ENCODE data around the gene CADPS2. TPM values are rescaled to one million over a fixed set of nuclear protein-coding genes. Genes with fewer than 3 reads are reported as not detected.

Gene CADPS2
- total and polyA plus RNA-seq, 10 of the 15 experiments (the other 5 are each of a cell fraction or from before 2014, with no cell fraction given) = 0.05 to 7.5 (median 0.25) TPM

DNA sequence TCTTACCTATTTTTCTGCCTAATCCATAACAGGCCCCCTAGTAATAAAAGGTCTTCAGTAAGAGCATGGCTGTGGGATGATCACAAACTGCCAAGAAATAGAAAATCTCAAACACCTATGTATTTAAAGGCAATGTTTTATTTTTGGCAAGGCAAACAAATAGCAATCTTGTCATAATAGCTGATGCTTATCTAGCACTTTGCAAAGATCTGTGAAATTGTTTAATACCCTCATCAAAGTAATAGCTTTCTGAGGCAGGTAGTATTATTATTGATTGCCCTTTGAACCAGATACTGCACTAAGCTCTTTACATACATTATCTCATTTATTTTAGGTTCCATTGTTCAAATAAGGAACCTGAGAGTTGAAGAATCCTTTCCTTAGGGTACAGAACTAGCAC, 1.6 kb upstream of the CADPS2 start (continued):
- TF ChIP-seq ATF2 (IDR thresholded peaks at IDR 0.05; ENCODE audit: low read length) (no peak), WRNIP1 (IDR thresholded peaks at IDR 0.05; ENCODE audit: borderline replicate concordance, low read depth, low read length) (no peak), E2F8 (IDR thresholded peaks at IDR 0.05; ENCODE audit: low read depth, partially characterized antibody) (no peak), IKZF2 (IDR thresholded peaks at IDR 0.05) (no peak), RCOR1 (conservative IDR thresholded peaks at IDR 0.05; ENCODE audit: low read depth, low read length) (no peak)

DNA sequence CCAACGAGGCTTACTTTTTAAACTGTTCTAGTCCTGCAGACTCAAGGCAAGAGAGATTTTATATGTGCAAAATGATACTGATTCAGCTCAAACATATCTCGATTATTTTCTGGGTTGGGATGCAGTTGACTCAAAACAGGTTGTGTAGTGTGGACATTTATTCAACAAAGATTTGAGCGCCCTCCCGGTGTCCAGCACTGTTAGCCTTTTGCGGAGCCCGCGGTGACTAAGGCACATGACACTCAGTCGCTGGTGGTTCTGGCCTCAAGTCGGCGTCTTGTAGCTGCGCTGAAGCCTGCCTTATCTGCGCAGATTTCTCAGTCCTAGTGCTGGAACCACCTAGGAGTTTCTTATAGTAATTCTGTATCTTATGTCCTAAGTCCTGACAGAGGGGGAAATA, 938 bp upstream of the CADPS2 start:
- Histone ChIP-seq H3K4me2 (ENCODE audit: control insufficient read depth, insufficient read depth) (no peak overlapping the region; the same call in 1 of the 2 replicates), H3K79me2 (ENCODE audit: control insufficient read depth, insufficient read depth, low read length) (no peaks in the 10 kb centered on the region), H3K4me3 (no peak overlapping the region), H3K27me3 (replicated peaks in 1 of 2; ENCODE audit: control insufficient read depth in 2 of 2, insufficient read depth in 2 of 2, low read length in 1 of 2) (peaks cover 6 to 10% of the 10 kb centered on the region in 2 experiments; a peak in 3 of 4 replicates), H2AFZ (ENCODE audit: control insufficient read depth, low read depth, low read length) (no peak overlapping the region), H3K9ac (ENCODE audit: control insufficient read depth, insufficient read depth, low read length) (no peak overlapping the region), H3K9me3 (replicated peaks; ENCODE audit: control insufficient read depth, insufficient read depth, low read length) (no peaks in the 10 kb centered on the region), H3K36me3 (ENCODE audit: control insufficient read depth in 2 of 2, insufficient read depth in 2 of 2, low read length in 1 of 2) (no peaks in the 10 kb centered on the region), H3K27ac (ENCODE audit: control insufficient read depth, insufficient read depth) (no peak overlapping the region), H3K4me1 (ENCODE audit: control insufficient read depth, insufficient read depth, low read length) (no peaks in the 10 kb centered on the region; the same call in 1 of the 2 replicates), H4K20me1 (ENCODE audit: control insufficient read depth, insufficient read depth) (no peaks in the 10 kb centered on the region)
- FAIRE-seq (no peak), DNase-seq (ENCODE audit: low read depth, low spot score) (no peak), ATAC-seq (peak; percentile 8; the same call in 2 of the 3 replicates)
- CTCF ChIA-PET = interaction anchor here (0.8 to 2.1 kb wide), 2 partner anchors 84 to 197 kb away, joined by 3 to 9 read pairs; no protein-coding TSS in a partner anchor
- intact Hi-C loops (cut with micrococcal nuclease; ENCODE audit: unreplicated experiment) = loop anchor here (5.0 kb wide), 2 partner anchors 85 to 345 kb away; no protein-coding TSS in a partner anchor
- SMC1A ChIA-PET (ENCODE audit: uncharacterized antibody, unreplicated experiment) = interaction anchor here (0.6 kb wide), 1 partner anchor 287 kb away, joined by 3 read pairs; no protein-coding TSS in a partner anchor
- no peak for TF ChIP-seq ZNF274 (IDR thresholded peaks at IDR 0.05; ENCODE audit: insufficient read depth, insufficient read length)
- TF ChIP-seq NRF1 (conservative IDR thresholded peaks at IDR 0.05; ENCODE audit: low read depth, low read length) = no peak
- TF ChIP-seq, protein P1, sequence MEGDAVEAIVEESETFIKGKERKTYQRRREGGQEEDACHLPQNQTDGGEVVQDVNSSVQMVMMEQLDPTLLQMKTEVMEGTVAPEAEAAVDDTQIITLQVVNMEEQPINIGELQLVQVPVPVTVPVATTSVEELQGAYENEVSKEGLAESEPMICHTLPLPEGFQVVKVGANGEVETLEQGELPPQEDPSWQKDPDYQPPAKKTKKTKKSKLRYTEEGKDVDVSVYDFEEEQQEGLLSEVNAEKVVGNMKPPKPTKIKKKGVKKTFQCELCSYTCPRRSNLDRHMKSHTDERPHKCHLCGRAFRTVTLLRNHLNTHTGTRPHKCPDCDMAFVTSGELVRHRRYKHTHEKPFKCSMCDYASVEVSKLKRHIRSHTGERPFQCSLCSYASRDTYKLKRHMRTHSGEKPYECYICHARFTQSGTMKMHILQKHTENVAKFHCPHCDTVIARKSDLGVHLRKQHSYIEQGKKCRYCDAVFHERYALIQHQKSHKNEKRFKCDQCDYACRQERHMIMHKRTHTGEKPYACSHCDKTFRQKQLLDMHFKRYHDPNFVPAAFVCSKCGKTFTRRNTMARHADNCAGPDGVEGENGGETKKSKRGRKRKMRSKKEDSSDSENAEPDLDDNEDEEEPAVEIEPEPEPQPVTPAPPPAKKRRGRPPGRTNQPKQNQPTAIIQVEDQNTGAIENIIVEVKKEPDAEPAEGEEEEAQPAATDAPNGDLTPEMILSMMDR (IDR thresholded peaks at IDR 0.05 in 2 of 3, conservative IDR thresholded peaks at IDR 0.05 in 1 of 3; ENCODE audit: control insufficient read depth in 2 of 3, extremely low read depth in 1 of 3, insufficient read depth in 1 of 3, low read depth in 3 of 3, low read length in 3 of 3) = peak in 1 of 3 experiments; percentile 16; a peak in 1 of 6 replicates
- no peak for TF ChIP-seq PML (IDR thresholded peaks at IDR 0.05; ENCODE audit: low read length)
- no peak for TF ChIP-seq GATAD2B (conservative IDR thresholded peaks at IDR 0.05; ENCODE audit: low read depth)
- no peak for TF ChIP-seq SREBF2 (IDR thresholded peaks at IDR 0.05; ENCODE audit: low read length)
- TF ChIP-seq MYC (IDR thresholded peaks at IDR 0.05; ENCODE audit: insufficient read depth, insufficient read length, insufficient replicate concordance, low read length, severe bottlenecking) = no peak
- no peak for TF ChIP-seq SMC3 (IDR thresholded peaks at IDR 0.05; ENCODE audit: borderline replicate concordance, low read length)
- in situ Hi-C loops (cut with MboI) = no loop called here
- 24% methylated on average over 12 of the region's 12 CpGs for WGBS (ENCODE audit: insufficient coverage, insufficient replicate concordance, low lambda C conversion rate, missing lambda C conversion rate)
- POLR2A ChIA-PET = no interaction called here
- BruUV-seq (replicated peaks) = no TSS peak
- RAD21 ChIA-PET (ENCODE audit: unreplicated experiment) = interaction anchor here (1.1 kb wide), 1 partner anchor 173 kb away, joined by 3 read pairs; no protein-coding TSS in a partner anchor
